ENCODE measurements around the gene SEMA6A. TPM values are rescaled to one million over a fixed set of nuclear protein-coding genes. Genes with fewer than 3 reads are reported as not detected.

Gene SEMA6A
- total and polyA plus RNA-seq, 9 of the 15 experiments (the other 6 are each of a cell fraction or from before 2014, with no cell fraction given) = 0.04 to 0.42 (median 0.18) TPM; not detected in 5

DNA sequence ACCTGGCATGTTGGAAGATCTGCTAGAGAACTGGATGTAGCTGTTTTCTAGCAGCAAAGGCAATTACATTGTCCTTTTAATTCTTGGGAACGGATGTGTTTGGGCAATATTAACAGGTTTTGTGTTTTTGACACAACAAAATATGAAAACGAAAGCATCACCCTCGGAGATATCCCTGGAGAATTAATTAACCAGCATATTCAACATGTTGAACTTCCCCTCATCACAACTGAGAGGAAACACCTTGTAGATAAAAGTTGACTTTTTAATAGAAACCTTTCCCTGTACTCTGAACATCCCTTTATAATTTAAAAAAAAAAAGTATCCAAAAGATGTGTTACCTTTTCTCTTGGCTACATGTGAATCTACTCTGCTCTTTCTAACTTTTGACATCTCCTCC is 13.0 kb downstream of the SEMA6A start:
- ATAC-seq (no peak), DNase-seq (ENCODE audit: extremely low read depth in 1 of 4, low spot score in 3 of 4) (no peak), FAIRE-seq (no peak)
- POLR2A ChIA-PET = no interaction called here
- no peaks in the 10 kb centered on the region for H3K4me1 ChIP-seq (replicated peaks in 1 of 2; ENCODE audit: control insufficient read depth in 2 of 2, insufficient read depth in 2 of 2, low read length in 2 of 2)
- H3K36me3 ChIP-seq (ENCODE audit: control insufficient read depth, insufficient read depth, low read length) = no peaks in the 10 kb centered on the region
- 1% methylated on average over 3 of the region's 3 CpGs for WGBS (ENCODE audit: insufficient coverage, low coverage, missing lambda C conversion rate)
- intact Hi-C loops (cut with micrococcal nuclease) = no loop called here
- H4K20me1 ChIP-seq (replicated peaks; ENCODE audit: control insufficient read depth, insufficient read depth, low read length) = no peaks in the 10 kb centered on the region
- no peak overlapping the region for H3K27ac ChIP-seq (ENCODE audit: extremely low read depth, low read depth, low read length)
- no peak overlapping the region for H3K4me3 ChIP-seq
- no peak overlapping the region for H3K4me2 ChIP-seq (ENCODE audit: insufficient read depth, low read length)
- no peaks in the 10 kb centered on the region for H3K79me2 ChIP-seq (ENCODE audit: control insufficient read depth, insufficient read depth, low read length)
- in situ Hi-C loops (cut with MboI) = no loop called here
- no peaks in the 10 kb centered on the region for H3K9me3 ChIP-seq (replicated peaks; ENCODE audit: control insufficient read depth, insufficient read depth, low read depth, low read length)
- H2AFZ ChIP-seq (ENCODE audit: low read depth, low read length) = no peak overlapping the region
- H3K9ac ChIP-seq (ENCODE audit: insufficient read depth in 1 of 2, low read depth in 2 of 2, low read length in 2 of 2) = no peak overlapping the region
- BruUV-seq (replicated peaks) = no TSS peak
- CTCF ChIA-PET (ENCODE audit: low intra/inter-chr PET ratio) = no interaction called here
- peaks cover 0 to 5% of the 10 kb centered on the region in 2 experiments; a peak in 2 of 5 replicates for H3K27me3 ChIP-seq (ENCODE audit: control insufficient read depth in 2 of 2, insufficient read depth in 2 of 2, low read length in 2 of 2)
- H3K9me1 ChIP-seq (ENCODE audit: control insufficient read depth, insufficient read depth, low read length) = no peaks in the 10 kb centered on the region
- TF ChIP-seq, protein P1, sequence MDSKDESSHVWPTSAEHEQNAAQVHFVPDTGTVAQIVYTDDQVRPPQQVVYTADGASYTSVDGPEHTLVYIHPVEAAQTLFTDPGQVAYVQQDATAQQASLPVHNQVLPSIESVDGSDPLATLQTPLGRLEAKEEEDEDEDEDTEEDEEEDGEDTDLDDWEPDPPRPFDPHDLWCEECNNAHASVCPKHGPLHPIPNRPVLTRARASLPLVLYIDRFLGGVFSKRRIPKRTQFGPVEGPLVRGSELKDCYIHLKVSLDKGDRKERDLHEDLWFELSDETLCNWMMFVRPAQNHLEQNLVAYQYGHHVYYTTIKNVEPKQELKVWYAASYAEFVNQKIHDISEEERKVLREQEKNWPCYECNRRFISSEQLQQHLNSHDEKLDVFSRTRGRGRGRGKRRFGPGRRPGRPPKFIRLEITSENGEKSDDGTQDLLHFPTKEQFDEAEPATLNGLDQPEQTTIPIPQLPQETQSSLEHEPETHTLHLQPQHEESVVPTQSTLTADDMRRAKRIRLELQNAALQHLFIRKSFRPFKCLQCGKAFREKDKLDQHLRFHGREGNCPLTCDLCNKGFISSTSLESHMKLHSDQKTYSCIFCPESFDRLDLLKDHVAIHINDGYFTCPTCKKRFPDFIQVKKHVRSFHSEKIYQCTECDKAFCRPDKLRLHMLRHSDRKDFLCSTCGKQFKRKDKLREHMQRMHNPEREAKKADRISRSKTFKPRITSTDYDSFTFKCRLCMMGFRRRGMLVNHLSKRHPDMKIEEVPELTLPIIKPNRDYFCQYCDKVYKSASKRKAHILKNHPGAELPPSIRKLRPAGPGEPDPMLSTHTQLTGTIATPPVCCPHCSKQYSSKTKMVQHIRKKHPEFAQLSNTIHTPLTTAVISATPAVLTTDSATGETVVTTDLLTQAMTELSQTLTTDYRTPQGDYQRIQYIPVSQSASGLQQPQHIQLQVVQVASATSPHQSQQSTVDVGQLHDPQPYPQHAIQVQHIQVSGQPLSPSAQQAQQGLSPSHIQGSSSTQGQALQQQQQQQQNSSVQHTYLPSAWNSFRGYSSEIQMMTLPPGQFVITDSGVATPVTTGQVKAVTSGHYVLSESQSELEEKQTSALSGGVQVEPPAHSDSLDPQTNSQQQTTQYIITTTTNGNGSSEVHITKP (IDR thresholded peaks at IDR 0.05; ENCODE audit: partially characterized antibody) = no peak
- TF ChIP-seq NR2F6 (CRISPR knock-in tag; IDR thresholded peaks at IDR 0.05) (no peak), BRD9 (IDR thresholded peaks at IDR 0.05; ENCODE audit: low read depth, partially characterized antibody) (no peak), NRF1 (conservative IDR thresholded peaks at IDR 0.05 in 1 of 2, IDR thresholded peaks at IDR 0.05 in 1 of 2) (no peak), ZNF324 (CRISPR knock-in tag; IDR thresholded peaks at IDR 0.05) (no peak), ZNF124 (CRISPR knock-in tag; IDR thresholded peaks at IDR 0.05) (no peak), ZNF384 (IDR thresholded peaks at IDR 0.05; ENCODE audit: low read depth, low read length) (no peak), KDM2B (CRISPR knock-in tag; IDR thresholded peaks at IDR 0.05) (no peak)
- TF ChIP-seq, protein P2, sequence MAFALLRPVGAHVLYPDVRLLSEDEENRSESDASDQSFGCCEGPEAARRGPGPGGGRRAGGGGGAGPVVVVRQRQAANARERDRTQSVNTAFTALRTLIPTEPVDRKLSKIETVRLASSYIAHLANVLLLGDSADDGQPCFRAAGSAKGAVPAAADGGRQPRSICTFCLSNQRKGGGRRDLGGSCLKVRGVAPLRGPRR (CRISPR knock-in tag; IDR thresholded peaks at IDR 0.05) = no peak
- TF ChIP-seq, protein P3, sequence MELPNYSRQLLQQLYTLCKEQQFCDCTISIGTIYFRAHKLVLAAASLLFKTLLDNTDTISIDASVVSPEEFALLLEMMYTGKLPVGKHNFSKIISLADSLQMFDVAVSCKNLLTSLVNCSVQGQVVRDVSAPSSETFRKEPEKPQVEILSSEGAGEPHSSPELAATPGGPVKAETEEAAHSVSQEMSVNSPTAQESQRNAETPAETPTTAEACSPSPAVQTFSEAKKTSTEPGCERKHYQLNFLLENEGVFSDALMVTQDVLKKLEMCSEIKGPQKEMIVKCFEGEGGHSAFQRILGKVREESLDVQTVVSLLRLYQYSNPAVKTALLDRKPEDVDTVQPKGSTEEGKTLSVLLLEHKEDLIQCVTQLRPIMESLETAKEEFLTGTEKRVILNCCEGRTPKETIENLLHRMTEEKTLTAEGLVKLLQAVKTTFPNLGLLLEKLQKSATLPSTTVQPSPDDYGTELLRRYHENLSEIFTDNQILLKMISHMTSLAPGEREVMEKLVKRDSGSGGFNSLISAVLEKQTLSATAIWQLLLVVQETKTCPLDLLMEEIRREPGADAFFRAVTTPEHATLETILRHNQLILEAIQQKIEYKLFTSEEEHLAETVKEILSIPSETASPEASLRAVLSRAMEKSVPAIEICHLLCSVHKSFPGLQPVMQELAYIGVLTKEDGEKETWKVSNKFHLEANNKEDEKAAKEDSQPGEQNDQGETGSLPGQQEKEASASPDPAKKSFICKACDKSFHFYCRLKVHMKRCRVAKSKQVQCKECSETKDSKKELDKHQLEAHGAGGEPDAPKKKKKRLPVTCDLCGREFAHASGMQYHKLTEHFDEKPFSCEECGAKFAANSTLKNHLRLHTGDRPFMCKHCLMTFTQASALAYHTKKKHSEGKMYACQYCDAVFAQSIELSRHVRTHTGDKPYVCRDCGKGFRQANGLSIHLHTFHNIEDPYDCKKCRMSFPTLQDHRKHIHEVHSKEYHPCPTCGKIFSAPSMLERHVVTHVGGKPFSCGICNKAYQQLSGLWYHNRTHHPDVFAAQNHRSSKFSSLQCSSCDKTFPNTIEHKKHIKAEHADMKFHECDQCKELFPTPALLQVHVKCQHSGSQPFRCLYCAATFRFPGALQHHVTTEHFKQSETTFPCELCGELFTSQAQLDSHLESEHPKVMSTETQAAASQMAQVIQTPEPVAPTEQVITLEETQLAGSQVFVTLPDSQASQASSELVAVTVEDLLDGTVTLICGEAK (IDR thresholded peaks at IDR 0.05) = no peak
- TF ChIP-seq, protein P3 (CRISPR knock-in tag; IDR thresholded peaks at IDR 0.05) = no peak

All from K562 (cell line).